Right lobe of liver (tissue), 6 donors: ENCODE measurements around the gene WDR88. TPM values are rescaled to one million over a fixed set of nuclear protein-coding genes. Genes with fewer than 3 reads are reported as not detected.

Experiments
- ATAC-seq, 4 donors: fragments of 200-7000 bp; cut with Tn5 transposase; one replicate each; pipeline ENCODE4 v1.9.1; 2020; ENCODE audit warnings: mild to moderate bottlenecking in 4 of 4, moderate library complexity in 4 of 4
- DNase-seq, 3 donors: peaks; one replicate each; pipeline ENCODE4 v3.0.0-alpha.2; 2020
- H3K27ac ChIP-seq, 3 donors: fragments of 200-600 bp; one replicate each; pipeline ENCODE4 v1.8.0; 2022
- H3K27me3 ChIP-seq, 2 donors: fragments of 200-600 bp; one replicate each; pipeline ENCODE4 v1.8.0; 2022
- H3K36me3 ChIP-seq, 4 donors: fragments of 200-600 bp; sonication (generic) in 1 of 4; one replicate each; pipeline versions ENCODE4 v1.5.1 to v1.8.0; 2017 to 2022; ENCODE audit warnings: control low read depth in 1 of 4
- H3K4me1 ChIP-seq, 4 donors: fragments of 200-600 bp; sonication (generic) in 1 of 4; one replicate each; pipeline versions ENCODE4 v1.5.1 to v1.8.0; 2017 to 2022; ENCODE audit warnings: control low read depth in 1 of 4
- H3K4me3 ChIP-seq, 3 donors: fragments of 200-600 bp; one replicate each; pipeline ENCODE4 v1.8.0; 2022
- H3K9me3 ChIP-seq, 4 donors: fragments of 200-600 bp; sonication (generic) in 1 of 4; one replicate each; pipeline versions ENCODE4 v1.5.1 to v1.8.0; 2017 to 2022; ENCODE audit warnings: control low read depth in 1 of 4
- CTCF ChIP-seq, 4 donors: fragments of 200-600 bp in 3 of 4; fragments of 450-650 bp in 1 of 4; IDR thresholded peaks; one replicate each; pipeline versions ENCODE4 v1.5.1 to v1.8.0; 2016 to 2022; ENCODE audit warnings: antibody characterized with exemption in 4 of 4, mild to moderate bottlenecking in 2 of 4
- POLR2A ChIP-seq: fragments of 450-650 bp; IDR thresholded peaks from one replicate; pipeline ENCODE4 v1.6.1; 2017; ENCODE audit warnings: antibody characterized with exemption, mild to moderate bottlenecking
- WGBS: methylation state at CpG from one replicate; pipeline ENCODE4 v1.1.6; 2018; ENCODE audit warnings: low coverage, low lambda C conversion rate; ENCODE audit not compliant: insufficient coverage; ENCODE audit errors: missing lambda C conversion rate; 5-methylcytosine and 5-hydroxymethylcytosine counted together
- intact Hi-C, 2 donors: fragments of 100-400 bp; cut with DNase I; formaldehyde crosslinking; loops; one replicate each; pipeline versions ENCODE4 v1.11.2 to v1.14.1; 2022
- total RNA-seq, 6 experiments: library from RNA; depleted of rRNA in 2 of 6; stranded (reverse); fragments of >200 nt in 2 of 6; fragmentation: NEBNext Ultra II Directional in 3 of 6; extraction: Animal tissue kit (Norgen Biotek cat#: 25700) in 3 of 6; gene quantifications; one replicate each; pipeline versions ENCODE4 v1.1.0 to v1.2.4, GENCODE V29; 2016 to 2023
- donor health status: DM: no; HTN: yes; CAD: no.
- donor health status: DM: no; HTN: no; CAD: no.
- donor health status: DM: no; HTN: no; CAD: no.
- donor health status: DM: no; HTN: yes; CAD: no.
- donor health status: DM: no; HTN: yes; CAD: no.

The WDR88 gene
- total RNA-seq, 6 experiments from 2014 or later: not detected

DNA sequence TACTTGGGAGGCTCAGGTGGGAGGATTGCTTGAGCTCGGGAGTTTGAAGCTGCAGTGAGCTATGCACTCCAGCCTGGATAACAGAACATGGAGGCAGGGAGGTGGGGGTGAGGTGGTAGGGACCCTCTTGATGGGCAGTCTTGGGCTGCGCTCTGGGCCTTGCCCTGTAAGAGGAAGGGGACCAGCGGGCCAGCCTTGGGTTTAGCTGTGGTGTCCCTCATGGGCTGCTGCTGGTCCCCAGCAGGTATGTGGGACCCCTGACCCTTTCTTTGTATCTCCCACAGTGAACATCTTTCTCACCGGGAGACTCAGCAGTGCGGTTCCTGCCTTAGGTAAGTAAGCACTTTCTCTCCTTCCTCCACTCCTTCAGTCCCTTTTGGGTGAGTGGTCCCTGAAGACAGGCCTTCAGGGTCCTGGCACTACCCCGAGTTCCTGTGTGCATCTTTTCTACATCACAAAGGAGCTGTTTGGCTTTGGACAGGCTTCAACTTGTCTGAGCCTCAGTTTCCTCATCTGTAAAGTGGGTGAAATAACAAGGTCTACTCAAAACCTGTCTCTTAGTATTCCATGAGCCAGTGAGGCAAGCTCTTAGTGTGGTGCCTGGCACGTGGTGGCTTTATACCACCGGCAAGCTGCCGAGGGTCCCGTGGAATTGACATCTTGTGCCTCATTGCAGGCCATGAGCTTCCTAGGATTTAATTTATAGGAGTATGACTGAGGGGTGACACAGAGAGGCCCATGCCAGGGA lies 64.7 kb downstream of the WDR88 start:
- Histone ChIP-seq H3K27me3 (no peaks in the 10 kb centered on the region), H3K27ac (no peak overlapping the region), H3K9me3 (no peaks in the 10 kb centered on the region), H3K4me3 (no peak overlapping the region), H3K36me3 (no peaks in the 10 kb centered on the region), H3K4me1 (peaks cover 0 to 6% (median 0%) of the 10 kb centered on the region in 4 donors)
- TF ChIP-seq CTCF (IDR thresholded peaks at IDR 0.05) (no peak), POLR2A (no peak)
- no peak for ATAC-seq
- WGBS: 85% methylated on average over 5 of the region's 10 CpGs
- peak in 1 of 3 donors; percentile 36 for DNase-seq
- intact Hi-C loops: no loop called here

- no CpG with 5 or more reads among the region's 11 CpGs for WGBS
- no peaks in the 10 kb centered on the region for H3K9me3 ChIP-seq
- ATAC-seq (no peak), DNase-seq (no peak)
- H3K4me1 ChIP-seq: peaks cover 0 to 6% (median 0%) of the 10 kb centered on the region in 4 donors
- no peak for TF ChIP-seq CTCF (IDR thresholded peaks at IDR 0.05)
- no peak for TF ChIP-seq POLR2A
- no peak overlapping the region for H3K4me3 ChIP-seq
- no peaks in the 10 kb centered on the region for H3K27me3 ChIP-seq
- no peak overlapping the region for H3K27ac ChIP-seq
- H3K36me3 ChIP-seq: no peaks in the 10 kb centered on the region
- intact Hi-C loops: no loop called here
Observed at GRCh38 chr19:33197591-33198000, 65.7 kb downstream of the WDR88 start.

DNA sequence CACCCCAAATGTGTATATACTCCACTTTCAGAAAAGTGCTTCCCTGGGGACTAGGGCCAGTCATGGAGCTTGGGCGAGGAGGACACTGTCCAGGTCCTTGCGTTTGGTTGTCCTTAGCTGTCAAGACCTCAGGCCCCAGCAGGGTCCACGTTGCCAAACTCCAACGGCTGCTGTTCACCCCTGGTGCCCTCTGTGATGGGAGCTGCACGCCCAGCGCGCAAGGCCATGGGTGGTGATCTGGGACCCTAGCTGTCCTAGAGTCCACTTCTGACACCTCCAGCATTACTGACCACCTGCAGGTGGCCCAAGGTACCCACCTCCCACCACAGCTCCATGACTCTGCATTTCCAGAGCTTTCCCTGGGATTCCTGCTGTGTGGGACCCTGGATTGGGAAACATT lies 66.3 kb downstream of the WDR88 start:
- intact Hi-C loops: no loop called here
- Histone ChIP-seq H3K27me3 (no peaks in the 10 kb centered on the region), H3K27ac (no peak overlapping the region), H3K4me3 (no peak overlapping the region), H3K36me3 (no peaks in the 10 kb centered on the region), H3K4me1 (peaks cover 0 to 6% (median 0%) of the 10 kb centered on the region in 4 donors), H3K9me3 (no peaks in the 10 kb centered on the region)
- no CpG with 5 or more reads among the region's 7 CpGs for WGBS
- DNase-seq (peak in 1 of 3 donors; percentile 44), ATAC-seq (no peak)
- TF ChIP-seq CTCF (IDR thresholded peaks at IDR 0.05) (no peak), POLR2A (no peak)

DNA sequence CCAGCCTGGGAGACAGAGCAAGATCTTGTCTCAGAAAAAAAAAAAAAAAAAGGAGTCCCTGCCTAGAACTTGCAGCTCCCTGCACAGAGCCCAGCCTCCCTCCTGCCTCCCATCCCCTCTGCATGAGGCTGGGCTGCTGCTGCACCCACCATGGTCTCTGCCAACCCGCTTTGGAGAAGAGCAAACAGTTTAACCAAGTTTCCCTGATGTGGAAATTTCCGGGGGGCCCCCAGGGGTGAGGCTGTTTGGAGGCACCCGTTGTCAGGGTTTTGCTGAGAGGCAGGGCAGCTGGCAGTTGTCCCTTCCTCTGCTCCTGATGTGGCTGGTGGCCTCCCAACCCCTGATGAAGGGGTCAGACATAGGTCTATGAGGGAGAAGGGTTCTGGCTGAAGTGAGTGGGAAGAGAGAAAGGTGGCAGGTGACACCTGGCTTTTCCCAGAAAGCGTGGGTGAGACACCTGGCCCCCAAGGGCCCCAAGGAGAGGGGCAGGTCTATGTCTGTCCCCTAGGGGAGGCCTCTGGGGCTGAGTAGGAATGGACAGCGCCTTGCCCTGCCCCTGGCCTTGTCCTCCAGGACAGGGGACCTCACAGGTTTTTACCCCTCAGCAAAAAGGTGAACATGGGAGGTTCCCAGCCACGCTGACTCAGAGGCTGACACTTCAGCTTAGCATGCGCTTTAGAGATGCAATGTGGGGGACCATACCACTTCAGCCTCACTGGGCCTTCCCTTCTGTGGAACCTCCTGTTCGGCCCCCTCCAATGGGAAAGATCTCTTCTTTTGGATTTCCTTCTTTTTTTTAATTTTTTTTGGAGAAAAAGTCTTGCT lies 67.7 kb downstream of the WDR88 start:
- ATAC-seq (no peak), DNase-seq (peak in 1 of 3 donors; percentile 43)
- WGBS: 78% methylated on average over 3 of the region's 8 CpGs

More for the DNA sequence above, 67.7 kb downstream of the WDR88 start:
- no peaks in the 10 kb centered on the region for H3K36me3 ChIP-seq
- TF ChIP-seq CTCF (IDR thresholded peaks at IDR 0.05) (no peak), POLR2A (no peak)
- H3K27ac ChIP-seq: no peak overlapping the region
- H3K4me3 ChIP-seq: no peak overlapping the region
- H3K4me1 ChIP-seq: peaks cover 0 to 6% (median 0%) of the 10 kb centered on the region in 4 donors
- no peaks in the 10 kb centered on the region for H3K27me3 ChIP-seq
- intact Hi-C loops: no loop called here
- H3K9me3 ChIP-seq: no peaks in the 10 kb centered on the region
